Activated CD4-positive, alpha-beta memory T cell treated with anti-CD3 and anti-CD28 coated beads for 36 hours (primary cell): ENCODE measurements around the gene DNASE1L1. TPM values are rescaled to one million over a fixed set of nuclear protein-coding genes. Genes with fewer than 3 reads are reported as not detected.

Experiments used
- CTCF ChIA-PET: fragments of 350-600 bp; sonication (Branson Sonifier 250); formaldehyde crosslinking; loops from one replicate; lab custom pipeline; 2021; ENCODE audit warnings: antibody characterized with exemption, inconsistent platforms; lab: Charles Lee
- POLR2A ChIA-PET: fragments of 350-600 bp; sonication (Branson Sonifier 250); formaldehyde crosslinking; loops from one replicate; lab custom pipeline; 2021; ENCODE audit warnings: antibody characterized with exemption; lab: Charles Lee
- DNase-seq: peaks from one replicate; pipeline ENCODE4 v3.0.0-alpha.2; 2020
- H3K27ac Mint-ChIP-seq: one replicate; pipeline ENCODE4 v1.8.0; 2021; ENCODE audit warnings: mixed read lengths
- H3K27me3 Mint-ChIP-seq: one replicate; pipeline ENCODE4 v1.8.0; 2021; ENCODE audit warnings: mixed read lengths
- H3K36me3 Mint-ChIP-seq: one replicate; pipeline ENCODE4 v1.8.0; 2021; ENCODE audit warnings: mixed read lengths
- H3K4me1 Mint-ChIP-seq: one replicate; pipeline ENCODE4 v1.8.0; 2021; ENCODE audit warnings: low read depth, mixed read lengths
- H3K4me3 Mint-ChIP-seq: one replicate; pipeline ENCODE4 v1.8.0; 2021; ENCODE audit warnings: mild to moderate bottlenecking, mixed read lengths
- H3K9me3 Mint-ChIP-seq: one replicate; pipeline ENCODE4 v1.8.0; 2021; ENCODE audit warnings: mixed read lengths
- intact Hi-C: fragments of 100-400 bp; cut with micrococcal nuclease; formaldehyde crosslinking; loops from one replicate; pipeline ENCODE4 v1.15.1; 2023
- total RNA-seq, 2 experiments: library from RNA; stranded (reverse); gene quantifications; one replicate each; pipeline ENCODE4 v1.2.3, GENCODE V29; 2021

DNASE1L1 gene
- total RNA-seq: 10 to 100 TPM; 12.5 to 13.3 TPM

GRCh38 chrX:154409222-154409871, at the start of gene DNASE1L1:
DNASE1L1 (minus strand) TSS chrX:154409254; CDS start chrX:154405568, 3,686 bp downstream.
- POLR2A ChIA-PET: no interaction called here
- Mint-ChIP-seq H3K27ac (no peak within 1 kb of the TSS), H3K36me3 (peaks cover 6% of the 10 kb centered on the region), H3K27me3 (no peaks in the 10 kb centered on the region), H3K4me1 (peaks cover 16% of the 10 kb centered on the region), H3K9me3 (no peaks in the 10 kb centered on the region), H3K4me3 (peak within 1 kb of the TSS; percentile 52)
- peak; percentile 36 for DNase-seq
- intact Hi-C loops: no loop called here
- CTCF ChIA-PET: interaction anchor here (2.0 kb wide), 1 partner anchor 11 kb away, joined by 5 read pairs; the partner anchor contains the start of gene RPL10

- H3K27ac Mint-ChIP-seq: peak within 1 kb of the TSS; percentile 74
- peaks cover 1% of the 10 kb centered on the region for H3K36me3 Mint-ChIP-seq
- H3K27me3 Mint-ChIP-seq: no peaks in the 10 kb centered on the region
- POLR2A ChIA-PET: interaction anchor here (0.8 to 1.4 kb wide), 2 partner anchors 15 to 33 kb away, joined by 3 to 4 read pairs; partner anchors contain the start of genes FAM50A and SLC10A3
- peaks cover 7% of the 10 kb centered on the region for H3K4me1 Mint-ChIP-seq
- CTCF ChIA-PET: interaction anchor here (0.6 to 1.0 kb wide), 4 partner anchors 60 to 848 kb away, joined by 3 to 4 read pairs (median 4); partner anchors contain the start of gene RPL10
- peak within 1 kb of the TSS; percentile 82 for H3K4me3 Mint-ChIP-seq
- peak; percentile 66 for DNase-seq
- peaks cover 2% of the 10 kb centered on the region for H3K9me3 Mint-ChIP-seq
- intact Hi-C loops: no loop called here
These were observed 49.3 kb upstream of the DNASE1L1 start, which contains the start of gene PLXNA3 for GRCh38 chrX:154458116-154458953. PLXNA3 (plus strand) TSS chrX:154458281; CDS start chrX:154460184, 1,903 bp downstream.

- Mint-ChIP-seq H3K27ac (peak overlapping the region; percentile 74), H3K9me3 (peaks cover 2% of the 10 kb centered on the region), H3K36me3 (peaks cover 1% of the 10 kb centered on the region), H3K4me1 (peaks cover 7% of the 10 kb centered on the region), H3K27me3 (no peaks in the 10 kb centered on the region), H3K4me3 (peak overlapping the region; percentile 82)
- ChIA-PET POLR2A (interaction anchor here (0.8 kb wide), 1 partner anchor 14 kb away, joined by 3 read pairs; the partner anchor contains the start of gene FAM50A), CTCF (interaction anchor here (1.0 kb wide), 1 partner anchor 70 kb away, joined by 4 read pairs; no protein-coding TSS in a partner anchor)
- DNase-seq: peak; percentile 60
- intact Hi-C loops: loop anchor here (2.0 kb wide), 1 partner anchor 21 kb away; the partner anchor contains the start of gene GDI1
These were observed 48.5 kb upstream of the DNASE1L1 start for GRCh38 chrX:154457491-154458115.

- intact Hi-C loops: no loop called here
- ChIA-PET POLR2A (interaction anchor here (0.8 kb wide), 1 partner anchor 20 kb away, joined by 3 read pairs; no protein-coding TSS in a partner anchor), CTCF (no interaction called here)
- no peak for DNase-seq
- no peak overlapping the region for H3K4me3 Mint-ChIP-seq
- peaks cover 5% of the 10 kb centered on the region for H3K4me1 Mint-ChIP-seq
- H3K27ac Mint-ChIP-seq: no peak overlapping the region
- H3K27me3 Mint-ChIP-seq: no peaks in the 10 kb centered on the region
- H3K36me3 Mint-ChIP-seq: peaks cover 3% of the 10 kb centered on the region
- peaks cover 2% of the 10 kb centered on the region for H3K9me3 Mint-ChIP-seq
These were observed 43.8 kb upstream of the DNASE1L1 start for GRCh38 chrX:154452823-154453222.

- H3K9me3 Mint-ChIP-seq: peaks cover 2% of the 10 kb centered on the region
- H3K4me1 Mint-ChIP-seq: peaks cover 6% of the 10 kb centered on the region
- no peaks in the 10 kb centered on the region for H3K27me3 Mint-ChIP-seq
- DNase-seq: no peak
- no peak overlapping the region for H3K27ac Mint-ChIP-seq
- intact Hi-C loops: no loop called here
- H3K36me3 Mint-ChIP-seq: peaks cover 6% of the 10 kb centered on the region
- H3K4me3 Mint-ChIP-seq: no peak overlapping the region
- CTCF ChIA-PET: no interaction called here
- POLR2A ChIA-PET: no interaction called here
These were observed 41.3 kb upstream of the DNASE1L1 start for GRCh38 chrX:154450312-154450711.

GRCh38 chrX:154449618-154450017, 40.6 kb upstream of the DNASE1L1 start:
- Mint-ChIP-seq H3K27ac (no peak overlapping the region), H3K27me3 (no peaks in the 10 kb centered on the region), H3K9me3 (peaks cover 1% of the 10 kb centered on the region), H3K4me3 (no peak overlapping the region), H3K4me1 (peaks cover 6% of the 10 kb centered on the region), H3K36me3 (peaks cover 6% of the 10 kb centered on the region)
- DNase-seq: no peak
- intact Hi-C loops: no loop called here
- POLR2A ChIA-PET: no interaction called here
- CTCF ChIA-PET: no interaction called here

GRCh38 chrX:154448484-154448883, 39.4 kb upstream of the DNASE1L1 start:
- Mint-ChIP-seq H3K27me3 (no peaks in the 10 kb centered on the region), H3K4me3 (no peak overlapping the region), H3K9me3 (no peaks in the 10 kb centered on the region), H3K4me1 (peaks cover 6% of the 10 kb centered on the region), H3K27ac (no peak overlapping the region), H3K36me3 (peaks cover 6% of the 10 kb centered on the region)
- intact Hi-C loops: no loop called here
- ChIA-PET CTCF (no interaction called here), POLR2A (no interaction called here)
- DNase-seq: no peak

GRCh38 chrX:154446430-154446829, 37.4 kb upstream of the DNASE1L1 start:
- Mint-ChIP-seq H3K4me3 (no peak overlapping the region), H3K36me3 (peaks cover 15% of the 10 kb centered on the region), H3K27me3 (no peaks in the 10 kb centered on the region), H3K4me1 (peaks cover 13% of the 10 kb centered on the region), H3K9me3 (no peaks in the 10 kb centered on the region), H3K27ac (no peak overlapping the region)
- intact Hi-C loops: no loop called here
- ChIA-PET POLR2A (interaction anchor here (1.6 kb wide), 1 partner anchor 39 kb away, joined by 5 read pairs; the partner anchor contains the start of gene UBL4A), CTCF (no interaction called here)
- no peak for DNase-seq

- Mint-ChIP-seq H3K36me3 (peaks cover 18% of the 10 kb centered on the region), H3K27ac (no peak overlapping the region), H3K9me3 (no peaks in the 10 kb centered on the region), H3K27me3 (no peaks in the 10 kb centered on the region), H3K4me3 (no peak overlapping the region), H3K4me1 (peaks cover 13% of the 10 kb centered on the region)
- DNase-seq: no peak
- intact Hi-C loops: no loop called here
- ChIA-PET CTCF (no interaction called here), POLR2A (interaction anchor here (1.2 to 1.6 kb wide), 2 partner anchors 40 to 48 kb away, joined by 3 to 5 read pairs; partner anchors contain the start of genes RPL10 and UBL4A)
These were observed 36.7 kb upstream of the DNASE1L1 start for GRCh38 chrX:154445776-154446175.

- POLR2A ChIA-PET: interaction anchor here (1.2 to 1.6 kb wide), 3 partner anchors 16 to 47 kb away, joined by 3 to 5 read pairs (median 4); partner anchors contain the start of genes ATP6AP1, RPL10 and UBL4A
These were observed 35.7 kb upstream of the DNASE1L1 start for GRCh38 chrX:154444755-154445246.

More at GRCh38 chrX:154444755-154445246, 35.7 kb upstream of the DNASE1L1 start:
- H3K4me1 Mint-ChIP-seq: peaks cover 18% of the 10 kb centered on the region
- CTCF ChIA-PET: no interaction called here
- H3K4me3 Mint-ChIP-seq: peak overlapping the region; percentile 70
- no peak overlapping the region for H3K27ac Mint-ChIP-seq
- no peak for DNase-seq
- intact Hi-C loops: loop anchor here (5.0 kb wide), 1 partner anchor 32 kb away; the partner anchor contains the start of gene LAGE3
- no peaks in the 10 kb centered on the region for H3K9me3 Mint-ChIP-seq
- H3K27me3 Mint-ChIP-seq: no peaks in the 10 kb centered on the region
- peaks cover 19% of the 10 kb centered on the region for H3K36me3 Mint-ChIP-seq
